Stomach (tissue), 9 donors: ENCODE measurements around the gene TMEM106C. TPM values are rescaled to one million over a fixed set of nuclear protein-coding genes. Genes with fewer than 3 reads are reported as not detected.

ENCODE experiments used
- DNase-seq, 2 donors: peaks; one replicate each; pipeline versions ENCODE4 v3.0.0 to v3.0.0-alpha.2; 2013 to 2019
- H3K27ac ChIP-seq, 5 donors: fragments of 200-600 bp in 4 of 5; sonication (generic) in 4 of 5; one replicate each; pipeline ENCODE4 v1.5.1; 2013 to 2019; ENCODE audit warnings: mild to moderate bottlenecking in 1 of 5, moderate library complexity in 1 of 5
- H3K27me3 ChIP-seq, 3 donors: fragments of 200-600 bp; sonication (generic); one replicate each; pipeline ENCODE4 v1.5.1; 2017 to 2019; ENCODE audit warnings: mixed run types in 1 of 3
- H3K36me3 ChIP-seq, 4 donors: fragments of 200-600 bp; sonication (generic); 1 replicate in 3 of 4; 2 replicates in 1 of 4; pipeline ENCODE4 v1.5.1; 2016 to 2019
- H3K4me1 ChIP-seq, 4 donors: fragments of 200-600 bp; sonication (generic); one replicate each; pipeline ENCODE4 v1.5.1; 2016 to 2019
- H3K4me3 ChIP-seq, 4 donors: fragments of 200-600 bp; sonication (generic) in 3 of 4; one replicate each; pipeline ENCODE4 v1.5.1; 2016 to 2019; ENCODE audit warnings: mild to moderate bottlenecking in 1 of 4
- H3K9me3 ChIP-seq, 4 donors: fragments of 200-600 bp; sonication (generic); one replicate each; pipeline ENCODE4 v1.5.1; 2016 to 2019
- EP300 ChIP-seq: sonication (generic); formaldehyde crosslinking; IDR thresholded peaks from one replicate; pipeline ENCODE4 v1.6.1; 2017; ENCODE audit warnings: antibody characterized with exemption
- POLR2A ChIP-seq, 4 donors: fragments of 450-650 bp; IDR thresholded peaks; one replicate each; pipeline ENCODE4 v1.6.1; 2016; ENCODE audit warnings: antibody characterized with exemption in 4 of 4, control low read depth in 2 of 4, mild to moderate bottlenecking in 1 of 4, moderate library complexity in 1 of 4
- POLR2AphosphoS5 ChIP-seq, 3 donors: sonication (generic); formaldehyde crosslinking; IDR thresholded peaks; one replicate each; pipeline ENCODE4 v1.6.1; 2016; ENCODE audit warnings: antibody characterized with exemption in 3 of 3
- WGBS, 5 donors: extraction: QIAGEN DNeasy Blood & Tissue Kit in 3 of 5; methylation state at CpG; one replicate each; pipeline versions ENCODE4 v1.1.5 to v1.1.7; 2013 to 2018; 5-methylcytosine and 5-hydroxymethylcytosine counted together
- intact Hi-C: fragments of 100-400 bp; cut with DNase I; formaldehyde crosslinking; loops from one replicate; pipeline ENCODE4 v1.15.1; 2023; ENCODE audit warnings: low total_unique reads
- polyA plus RNA-seq, 3 donors: library from polyadenylated mRNA; stranded (reverse); fragments of 200-250 nt; gene quantifications; one replicate each; pipeline ENCODE4 v1.2.3, GENCODE V29; 2013
- total RNA-seq, 5 donors: library from RNA; depleted of rRNA; stranded (reverse); fragments of >200 nt; gene quantifications; one replicate each; pipeline versions ENCODE4 v1.1.0 to v1.2.3, GENCODE V29; 2014 to 2016
- TF ChIP-seq, protein P1 (sequence below), 7 experiments: fragments of 450-650 bp in 4 of 7; fragments of 200-600 bp in 3 of 7; sonication (generic) in 3 of 7; IDR thresholded peaks; one replicate each; pipeline ENCODE4 v1.5.1; 2016 to 2019; ENCODE audit warnings: antibody characterized with exemption in 7 of 7, control low read depth in 2 of 7, mild to moderate bottlenecking in 1 of 7
- donor health status: healthy with polysubstance abuse.
- donor health status: Bipolar disorder and iron deficiency.
- donor health status: healthy.

TMEM106C gene
- total and polyA plus RNA-seq, 8 donors: 29.8 to 254 (median 61.9) TPM

GRCh38 chr12:47962198-47962597 lies 1.2 kb upstream of the TMEM106C start:
- intact Hi-C loops: no loop called here
- Histone ChIP-seq H3K27ac (no peak overlapping the region), H3K4me3 (no peak overlapping the region), H3K9me3 (peaks cover 0 to 12% (median 3%) of the 10 kb centered on the region in 4 donors), H3K36me3 (peaks cover 0 to 7% (median 2%) of the 10 kb centered on the region in 4 donors), H3K27me3 (peaks cover 0 to 4% (median 0%) of the 10 kb centered on the region in 3 donors), H3K4me1 (peaks cover 4 to 35% (median 25%) of the 10 kb centered on the region in 4 donors)
- no peak for TF ChIP-seq EP300
- TF ChIP-seq POLR2A (IDR thresholded peaks at IDR 0.05): no peak
- TF ChIP-seq, protein P1, sequence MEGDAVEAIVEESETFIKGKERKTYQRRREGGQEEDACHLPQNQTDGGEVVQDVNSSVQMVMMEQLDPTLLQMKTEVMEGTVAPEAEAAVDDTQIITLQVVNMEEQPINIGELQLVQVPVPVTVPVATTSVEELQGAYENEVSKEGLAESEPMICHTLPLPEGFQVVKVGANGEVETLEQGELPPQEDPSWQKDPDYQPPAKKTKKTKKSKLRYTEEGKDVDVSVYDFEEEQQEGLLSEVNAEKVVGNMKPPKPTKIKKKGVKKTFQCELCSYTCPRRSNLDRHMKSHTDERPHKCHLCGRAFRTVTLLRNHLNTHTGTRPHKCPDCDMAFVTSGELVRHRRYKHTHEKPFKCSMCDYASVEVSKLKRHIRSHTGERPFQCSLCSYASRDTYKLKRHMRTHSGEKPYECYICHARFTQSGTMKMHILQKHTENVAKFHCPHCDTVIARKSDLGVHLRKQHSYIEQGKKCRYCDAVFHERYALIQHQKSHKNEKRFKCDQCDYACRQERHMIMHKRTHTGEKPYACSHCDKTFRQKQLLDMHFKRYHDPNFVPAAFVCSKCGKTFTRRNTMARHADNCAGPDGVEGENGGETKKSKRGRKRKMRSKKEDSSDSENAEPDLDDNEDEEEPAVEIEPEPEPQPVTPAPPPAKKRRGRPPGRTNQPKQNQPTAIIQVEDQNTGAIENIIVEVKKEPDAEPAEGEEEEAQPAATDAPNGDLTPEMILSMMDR (IDR thresholded peaks at IDR 0.05): no peak
- TF ChIP-seq POLR2AphosphoS5 (IDR thresholded peaks at IDR 0.05): no peak
- no peak for DNase-seq
- 81 to 90% (median 88%) methylated on average over 11 of the region's 11 CpGs for WGBS, 5 donors

DNA sequence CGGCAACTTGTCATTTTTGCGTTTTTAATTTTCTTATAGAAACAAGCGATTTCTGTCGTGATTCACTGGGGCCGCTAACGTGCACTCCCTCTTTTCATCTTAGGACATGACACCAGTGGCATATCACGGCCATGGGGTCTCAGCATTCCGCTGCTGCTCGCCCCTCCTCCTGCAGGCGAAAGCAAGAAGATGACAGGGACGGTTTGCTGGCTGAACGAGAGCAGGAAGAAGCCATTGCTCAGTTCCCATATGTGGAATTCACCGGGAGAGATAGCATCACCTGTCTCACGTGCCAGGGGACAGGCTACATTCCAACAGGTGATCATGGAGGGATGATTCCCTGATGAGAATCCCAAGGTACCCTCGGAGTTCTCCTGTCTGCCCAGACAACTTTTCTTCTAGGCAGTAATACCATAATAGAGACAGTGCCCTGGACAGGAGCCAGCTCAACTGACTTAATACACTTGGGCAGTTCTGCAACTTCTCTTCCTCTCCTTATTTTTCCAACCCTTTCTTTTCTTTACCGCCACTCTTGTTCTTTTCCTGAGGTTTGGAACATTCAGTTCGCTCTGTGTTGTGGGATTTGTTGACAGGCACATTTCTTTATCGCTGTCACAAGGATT lies 821 bp downstream of the TMEM106C start:
- no peaks in the 10 kb centered on the region for H3K27me3 ChIP-seq
- TF ChIP-seq POLR2A (IDR thresholded peaks at IDR 0.05) (no peak), EP300 (no peak), POLR2AphosphoS5 (IDR thresholded peaks at IDR 0.05) (no peak)
- TF ChIP-seq, protein P1 (IDR thresholded peaks at IDR 0.05): no peak
- intact Hi-C loops: no loop called here
- H3K36me3 ChIP-seq: peaks cover 3 to 26% (median 20%) of the 10 kb centered on the region in 4 donors
- DNase-seq: peak; percentile 39 to 41
- no peaks in the 10 kb centered on the region for H3K9me3 ChIP-seq
- H3K4me1 ChIP-seq: peaks cover 4 to 35% (median 25%) of the 10 kb centered on the region in 4 donors
- peak overlapping the region in 4 of 5 donors; percentile 62 to 80 (median 74) for H3K27ac ChIP-seq
- peak overlapping the region; percentile 72 to 91 (median 78) for H3K4me3 ChIP-seq
- 16 to 18% (median 17%) methylated on average over 18 of the region's 18 CpGs for WGBS, 5 donors

DNA sequence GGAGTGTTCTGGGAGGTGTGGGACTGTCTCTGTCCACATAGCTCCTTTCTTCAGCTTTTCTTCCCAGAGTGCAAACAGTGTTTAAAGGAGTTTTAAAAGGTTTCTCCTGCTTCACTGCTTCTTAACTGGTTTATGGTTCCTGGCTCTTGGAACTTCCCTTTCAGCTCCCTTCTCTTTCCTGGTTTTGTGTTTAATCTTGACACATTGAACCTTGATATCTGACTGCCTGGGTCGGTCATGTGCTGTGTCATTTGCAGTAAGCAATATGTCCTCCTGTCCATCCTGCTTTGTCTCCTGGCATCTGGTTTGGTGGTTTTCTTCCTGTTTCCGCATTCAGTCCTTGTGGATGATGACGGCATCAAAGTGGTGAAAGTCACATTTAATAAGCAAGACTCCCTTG lies 2.2 kb downstream of the TMEM106C start:
- H3K4me3 ChIP-seq: no peak overlapping the region
- 73 to 85% (median 78%) methylated on average over 3 of the region's 3 CpGs for WGBS, 5 donors
- no peaks in the 10 kb centered on the region for H3K27me3 ChIP-seq
- H3K36me3 ChIP-seq: peaks cover 3 to 26% (median 22%) of the 10 kb centered on the region in 4 donors
- H3K9me3 ChIP-seq: no peaks in the 10 kb centered on the region
- TF ChIP-seq POLR2A (IDR thresholded peaks at IDR 0.05) (no peak), POLR2AphosphoS5 (IDR thresholded peaks at IDR 0.05) (no peak), EP300 (no peak)
- TF ChIP-seq, protein P1 (IDR thresholded peaks at IDR 0.05): no peak
- intact Hi-C loops: no loop called here
- DNase-seq: no peak
- H3K27ac ChIP-seq: no peak overlapping the region
- peaks cover 4 to 35% (median 25%) of the 10 kb centered on the region in 4 donors for H3K4me1 ChIP-seq

GRCh38 chr12:47967461-47968321 lies 4.3 kb downstream of the TMEM106C start:
- intact Hi-C loops: no loop called here

More at GRCh38 chr12:47967461-47968321, 4.3 kb downstream of the TMEM106C start:
- peak in 1 of 2 donors; percentile 75 for DNase-seq
- TF ChIP-seq POLR2A (IDR thresholded peaks at IDR 0.05) (no peak), POLR2AphosphoS5 (IDR thresholded peaks at IDR 0.05) (no peak), EP300 (no peak)
- TF ChIP-seq, protein P1 (IDR thresholded peaks at IDR 0.05): no peak
- 54 to 81% (median 60%) methylated on average over 5 of the region's 5 CpGs for WGBS, 5 donors
- Histone ChIP-seq H3K9me3 (no peaks in the 10 kb centered on the region), H3K4me3 (no peak overlapping the region), H3K27me3 (no peaks in the 10 kb centered on the region), H3K36me3 (peaks cover 3 to 26% (median 22%) of the 10 kb centered on the region in 4 donors), H3K4me1 (peaks cover 4 to 32% (median 25%) of the 10 kb centered on the region in 4 donors), H3K27ac (peak overlapping the region in 1 of 5 donors; percentile 39)
